Prostate gland (tissue), 2 donors: Measurements from ENCODE around the gene CTNNA3.

Source experiments
- CTCF ChIP-seq, 4 experiments: fragments of 200-600 bp in 2 of 4; fragments of 450-650 bp in 2 of 4; sonication (generic) in 2 of 4; IDR thresholded peaks; 1 replicate in 3 of 4; 2 replicates in 1 of 4; pipeline ENCODE4 v1.5.1; 2016 to 2019; ENCODE audit warnings: antibody characterized with exemption in 4 of 4, mild to moderate bottlenecking in 2 of 4, moderate library complexity in 2 of 4
- POLR2A ChIP-seq: fragments of 450-650 bp; IDR thresholded peaks from one replicate; pipeline ENCODE4 v1.6.1; 2016; ENCODE audit warnings: antibody characterized with exemption, mild to moderate bottlenecking
- POLR2AphosphoS5 ChIP-seq: sonication (generic); formaldehyde crosslinking; IDR thresholded peaks from one replicate; pipeline ENCODE4 v1.6.1; 2017; ENCODE audit warnings: antibody characterized with exemption

GRCh38 chr10:67698164-67698563, 2.2 kb upstream of the CTNNA3 start:
- no peak for TF ChIP-seq CTCF (IDR thresholded peaks at IDR 0.05)
- no peak for TF ChIP-seq POLR2A
- no peak for TF ChIP-seq POLR2AphosphoS5
